PC-3 (cell line): Measurements from ENCODE around the gene MVB12B.

Source experiments
- CTCF ChIP-seq: fragments of 300-600 bp; sonication (generic); conservative IDR thresholded peaks from 2 replicates; pipeline ENCODE4 v1.5.1; 2017; ENCODE audit warnings: antibody characterized with exemption, low read depth, mild to moderate bottlenecking, low read length
- EZH2 ChIP-seq: fragments of 300-600 bp; sonication (generic); IDR thresholded peaks from one replicate; pipeline ENCODE4 v1.6.1; 2017; ENCODE audit warnings: antibody characterized with exemption, mild to moderate bottlenecking, low read length; ENCODE audit not compliant: unreplicated experiment

GRCh38 chr9:126408004-126408403, 81.4 kb downstream of the MVB12B start:
- TF ChIP-seq CTCF = no peak
- TF ChIP-seq EZH2 = no peak
